GM23338 (cell line): ENCODE results near the gene ST14. TPM values are rescaled to one million over a fixed set of nuclear protein-coding genes. Genes with fewer than 3 reads are reported as not detected.

Experiments used
- ATAC-seq: fragments of 200-7000 bp; cut with Tn5 transposase; 3 replicates; pipeline ENCODE4 v1.9.1; 2020
- DNase-seq: peaks from one replicate; pipeline ENCODE4 v3.0.0-alpha.2; 2015; ENCODE audit warnings: low spot score
- H2AFZ ChIP-seq: fragments of 200-600 bp; sonication (generic); 2 replicates; pipeline ENCODE4 v1.8.0; 2016; ENCODE audit warnings: antibody characterized with exemption, mild to moderate bottlenecking, moderate library complexity
- H3F3A ChIP-seq: fragments of 200-600 bp; sonication (generic); replicated peaks from 2 replicates; pipeline ENCODE4 v1.8.0; 2017; ENCODE audit warnings: antibody characterized with exemption, mixed run types, low read depth
- H3K27ac ChIP-seq: fragments of 200-600 bp; sonication (generic); 2 replicates; pipeline ENCODE4 v1.6.1; 2016; ENCODE audit warnings: low read depth
- H3K27me3 ChIP-seq: fragments of 200-600 bp; sonication (generic); 2 replicates; pipeline ENCODE4 v1.8.0; 2016; ENCODE audit warnings: mild to moderate bottlenecking, mixed run types, moderate library complexity; ENCODE audit not compliant: insufficient read depth
- H3K36me3 ChIP-seq: fragments of 200-600 bp; sonication (generic); 2 replicates; pipeline ENCODE4 v1.8.0; 2016; ENCODE audit warnings: mild to moderate bottlenecking; ENCODE audit not compliant: insufficient read depth
- H3K4me1 ChIP-seq: fragments of 200-600 bp; sonication (generic); 2 replicates; pipeline ENCODE4 v1.8.0; 2016; ENCODE audit warnings: mild to moderate bottlenecking, moderate library complexity; ENCODE audit not compliant: insufficient read depth
- H3K4me2 ChIP-seq: fragments of 200-600 bp; sonication (generic); 2 replicates; pipeline ENCODE4 v1.7.1; 2017; ENCODE audit warnings: mixed run types
- H3K4me3 ChIP-seq: fragments of 200-600 bp; sonication (generic); 2 replicates; pipeline ENCODE4 v1.6.1; 2016; ENCODE audit warnings: mixed run types
- H3K79me2 ChIP-seq: fragments of 200-600 bp; sonication (generic); replicated peaks from 2 replicates; pipeline ENCODE4 v1.8.0; 2017; ENCODE audit warnings: mild to moderate bottlenecking; ENCODE audit not compliant: insufficient read depth
- H3K9me2 ChIP-seq: fragments of 200-600 bp; sonication (generic); 2 replicates; pipeline ENCODE4 v1.8.0; 2017; ENCODE audit not compliant: insufficient read depth
- H4K20me1 ChIP-seq: fragments of 200-600 bp; sonication (generic); replicated peaks from 2 replicates; pipeline ENCODE4 v1.8.0; 2017; ENCODE audit warnings: mild to moderate bottlenecking; ENCODE audit not compliant: insufficient read depth
- H3K27ac Mint-ChIP-seq: 2 replicates; pipeline ENCODE4 v1.8.0; 2020; ENCODE audit warnings: inconsistent platforms, mild to moderate bottlenecking, moderate library complexity, mixed read lengths
- H3K27me3 Mint-ChIP-seq: 3 replicates; pipeline ENCODE4 v1.8.0; 2022; ENCODE audit warnings: low read depth, mild to moderate bottlenecking, moderate library complexity, mixed read lengths, inconsistent platforms; ENCODE audit not compliant: insufficient read depth, poor library complexity
- H3K36me3 Mint-ChIP-seq: 3 replicates; pipeline ENCODE4 v1.8.0; 2021; ENCODE audit warnings: low read depth, mild to moderate bottlenecking, inconsistent platforms, moderate library complexity, mixed read lengths
- H3K4me1 Mint-ChIP-seq: 3 replicates; pipeline ENCODE4 v1.8.0; 2020; ENCODE audit warnings: mild to moderate bottlenecking, inconsistent platforms, mixed read lengths
- H3K4me3 Mint-ChIP-seq: 3 replicates; pipeline ENCODE4 v1.8.0; 2021; ENCODE audit warnings: moderate library complexity, mild to moderate bottlenecking, inconsistent platforms, mixed read lengths
- H3K9me3 Mint-ChIP-seq: 3 replicates; pipeline ENCODE4 v1.8.0; 2020; ENCODE audit warnings: moderate library complexity, mild to moderate bottlenecking, inconsistent platforms, mixed read lengths
- CREB1 ChIP-seq: fragments of 250-450 bp; sonication (Bioruptor Pico); IDR thresholded peaks from 2 replicates; pipeline ENCODE4 v1.5.0; 2020; ENCODE audit warnings: low read depth, mild to moderate bottlenecking, moderate library complexity
- EZH2 ChIP-seq: fragments of 200-600 bp; sonication (generic); IDR thresholded peaks from one replicate; pipeline ENCODE4 v1.8.0; 2017; ENCODE audit warnings: antibody characterized with exemption, mild to moderate bottlenecking, low read depth; ENCODE audit not compliant: unreplicated experiment
- EZH2phosphoT487 ChIP-seq: fragments of 200-600 bp; sonication (generic); IDR thresholded peaks from one replicate; pipeline ENCODE4 v1.8.1; 2018; ENCODE audit warnings: antibody characterized with exemption; ENCODE audit not compliant: unreplicated experiment
- JUNB ChIP-seq: IDR thresholded peaks from one replicate; pipeline ENCODE4 v1.6.1; 2016; ENCODE audit warnings: antibody characterized with exemption; ENCODE audit not compliant: unreplicated experiment
- NANOG ChIP-seq: IDR thresholded peaks from 2 replicates; pipeline ENCODE4 v1.6.1; 2016; ENCODE audit warnings: antibody characterized with exemption, borderline replicate concordance
- POLR2AphosphoS5 ChIP-seq: IDR thresholded peaks from 2 replicates; pipeline ENCODE4 v1.6.1; 2016; ENCODE audit warnings: antibody characterized with exemption, low read depth
- REST ChIP-seq: IDR thresholded peaks from one replicate; pipeline ENCODE4 v1.6.1; 2018; ENCODE audit warnings: antibody characterized with exemption; ENCODE audit not compliant: unreplicated experiment
- STAT1 ChIP-seq: IDR thresholded peaks from one replicate; pipeline ENCODE4 v1.6.1; 2016; ENCODE audit warnings: antibody characterized with exemption; ENCODE audit not compliant: unreplicated experiment
- ZNF114 ChIP-seq: fragments of 250-450 bp; sonication (Bioruptor Pico); IDR thresholded peaks from 2 replicates; pipeline ENCODE4 v1.5.0; 2020; ENCODE audit warnings: mild to moderate bottlenecking, moderate library complexity
- ZNF331 ChIP-seq: fragments of 250-450 bp; sonication (Bioruptor Pico); IDR thresholded peaks from 2 replicates; pipeline ENCODE4 v1.5.0; 2020; ENCODE audit warnings: low read depth, mild to moderate bottlenecking, moderate library complexity
- ZNF462 ChIP-seq: fragments of 250-450 bp; sonication (Bioruptor Pico); IDR thresholded peaks from 2 replicates; pipeline ENCODE4 v1.5.0; 2020; ENCODE audit warnings: mild to moderate bottlenecking, moderate library complexity
- polyA plus RNA-seq: library from polyadenylated mRNA; unstranded; fragments of >200 nt; fragmentation: Nextera tagmentation; extraction: Ambion mirVana; gene quantifications from 2 replicates; pipeline ENCODE4 v1.2.1, GENCODE V29; 2016
- total RNA-seq: library from RNA; depleted of rRNA; stranded (reverse); fragments of >200 nt; shearing (Covaris generic); gene quantifications from 2 replicates; pipeline ENCODE4 v1.2.3, GENCODE V29; 2014
- TF ChIP-seq, protein P1 (sequence below): IDR thresholded peaks from 2 replicates; pipeline ENCODE4 v1.6.1; 2016; ENCODE audit warnings: antibody characterized with exemption
- TF ChIP-seq, protein P2 (sequence below), 2 experiments: fragments of 200-600 bp in 1 of 2; sonication (generic) in 1 of 2; conservative IDR thresholded peaks; 2 replicates each; pipeline versions ENCODE4 v1.5.1 to v1.6.1; 2016 to 2017; ENCODE audit warnings: antibody characterized with exemption in 2 of 2, low read depth in 2 of 2, mild to moderate bottlenecking in 2 of 2, moderate library complexity in 1 of 2

Gene ST14
- total and polyA plus RNA-seq, 2 experiments from 2014 or later: 7.9 to 32.7 TPM

GRCh38 chr11:130144861-130145281, 14.7 kb upstream of the ST14 start:
- Mint-ChIP-seq H3K36me3 (peaks cover 46% of the 10 kb centered on the region), H3K27ac (peak overlapping the region; percentile 78; the same call in 1 of the 2 replicates), H3K27me3 (peaks cover 8% of the 10 kb centered on the region), H3K4me3 (no peak overlapping the region; the same call in 2 of the 3 replicates), H3K4me1 (peaks cover 25% of the 10 kb centered on the region), H3K9me3 (no peaks in the 10 kb centered on the region)
- DNase-seq (peak; percentile 44), ATAC-seq (no peak)
- Histone ChIP-seq H3K4me2 (no peak overlapping the region), H2AFZ (no peak overlapping the region), H3K27me3 (no peaks in the 10 kb centered on the region), H3K36me3 (peaks cover 17% of the 10 kb centered on the region), H3K4me3 (no peak overlapping the region), H3K79me2 (no peaks in the 10 kb centered on the region), H3K27ac (peak overlapping the region; percentile 79; the same call in 1 of the 2 replicates), H3K9me2 (no peaks in the 10 kb centered on the region), H4K20me1 (peaks cover 3% of the 10 kb centered on the region), H3F3A (0 out of 2 replicates have a peak, but pooled peaks cover 7% of the 10 kb centered on the region), H3K4me1 (peaks cover 17% of the 10 kb centered on the region)
- TF ChIP-seq ZNF462 (CRISPR knock-in tag): no peak
- no peak for TF ChIP-seq NANOG
- no peak for TF ChIP-seq ZNF114 (CRISPR knock-in tag)
- TF ChIP-seq ZNF331 (CRISPR knock-in tag): no peak
- TF ChIP-seq POLR2AphosphoS5: no peak
- no peak for TF ChIP-seq EZH2phosphoT487
- no peak for TF ChIP-seq REST
- TF ChIP-seq STAT1: no peak
- TF ChIP-seq, protein P1, sequence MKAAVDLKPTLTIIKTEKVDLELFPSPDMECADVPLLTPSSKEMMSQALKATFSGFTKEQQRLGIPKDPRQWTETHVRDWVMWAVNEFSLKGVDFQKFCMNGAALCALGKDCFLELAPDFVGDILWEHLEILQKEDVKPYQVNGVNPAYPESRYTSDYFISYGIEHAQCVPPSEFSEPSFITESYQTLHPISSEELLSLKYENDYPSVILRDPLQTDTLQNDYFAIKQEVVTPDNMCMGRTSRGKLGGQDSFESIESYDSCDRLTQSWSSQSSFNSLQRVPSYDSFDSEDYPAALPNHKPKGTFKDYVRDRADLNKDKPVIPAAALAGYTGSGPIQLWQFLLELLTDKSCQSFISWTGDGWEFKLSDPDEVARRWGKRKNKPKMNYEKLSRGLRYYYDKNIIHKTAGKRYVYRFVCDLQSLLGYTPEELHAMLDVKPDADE: no peak
- TF ChIP-seq CREB1 (CRISPR knock-in tag): no peak
- TF ChIP-seq JUNB: no peak
- TF ChIP-seq, protein P2, sequence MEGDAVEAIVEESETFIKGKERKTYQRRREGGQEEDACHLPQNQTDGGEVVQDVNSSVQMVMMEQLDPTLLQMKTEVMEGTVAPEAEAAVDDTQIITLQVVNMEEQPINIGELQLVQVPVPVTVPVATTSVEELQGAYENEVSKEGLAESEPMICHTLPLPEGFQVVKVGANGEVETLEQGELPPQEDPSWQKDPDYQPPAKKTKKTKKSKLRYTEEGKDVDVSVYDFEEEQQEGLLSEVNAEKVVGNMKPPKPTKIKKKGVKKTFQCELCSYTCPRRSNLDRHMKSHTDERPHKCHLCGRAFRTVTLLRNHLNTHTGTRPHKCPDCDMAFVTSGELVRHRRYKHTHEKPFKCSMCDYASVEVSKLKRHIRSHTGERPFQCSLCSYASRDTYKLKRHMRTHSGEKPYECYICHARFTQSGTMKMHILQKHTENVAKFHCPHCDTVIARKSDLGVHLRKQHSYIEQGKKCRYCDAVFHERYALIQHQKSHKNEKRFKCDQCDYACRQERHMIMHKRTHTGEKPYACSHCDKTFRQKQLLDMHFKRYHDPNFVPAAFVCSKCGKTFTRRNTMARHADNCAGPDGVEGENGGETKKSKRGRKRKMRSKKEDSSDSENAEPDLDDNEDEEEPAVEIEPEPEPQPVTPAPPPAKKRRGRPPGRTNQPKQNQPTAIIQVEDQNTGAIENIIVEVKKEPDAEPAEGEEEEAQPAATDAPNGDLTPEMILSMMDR (conservative IDR thresholded peaks at IDR 0.05; ENCODE audit: low read depth in 2 of 2): no peak
- TF ChIP-seq EZH2: no peak
